Smooth muscle cell (in vitro differentiated cells): ENCODE results near the gene NEB. TPM values are rescaled to one million over a fixed set of nuclear protein-coding genes. Genes with fewer than 3 reads are reported as not detected.

ENCODE experiments used
- DNase-seq: peaks from one replicate; lab custom pipeline; 2025; ENCODE audit not compliant: unreplicated experiment; lab: John Stamatoyannopoulos, UW
- H2AFZ ChIP-seq: fragments of 200-600 bp; sonication (generic); 2 replicates; pipeline ENCODE4 v1.6.0; 2016; ENCODE audit warnings: antibody characterized with exemption, low read depth, mild to moderate bottlenecking
- H3F3A ChIP-seq: fragments of 200-600 bp; sonication (generic); 2 replicates; pipeline ENCODE4 v1.6.0; 2017; ENCODE audit warnings: antibody characterized with exemption, low read depth
- H3K27ac ChIP-seq: fragments of 200-600 bp; sonication (generic); 2 replicates; pipeline ENCODE4 v1.5.1; 2016; ENCODE audit warnings: low read depth, mild to moderate bottlenecking
- H3K27me3 ChIP-seq: fragments of 200-600 bp; sonication (generic); 2 replicates; pipeline ENCODE4 v1.6.1; 2016; ENCODE audit warnings: low read depth, mild to moderate bottlenecking
- H3K36me3 ChIP-seq: fragments of 200-600 bp; sonication (generic); 2 replicates; pipeline ENCODE4 v1.5.1; 2016; ENCODE audit warnings: low read depth
- H3K4me1 ChIP-seq: fragments of 200-600 bp; sonication (generic); 2 replicates; pipeline ENCODE4 v1.5.1; 2016; ENCODE audit warnings: low read depth
- H3K4me2 ChIP-seq: fragments of 200-600 bp; sonication (generic); 2 replicates; pipeline ENCODE4 v1.6.0; 2016; ENCODE audit warnings: mild to moderate bottlenecking
- H3K4me3 ChIP-seq: fragments of 200-600 bp; sonication (generic); 2 replicates; pipeline ENCODE4 v1.5.1; 2016; ENCODE audit warnings: mild to moderate bottlenecking
- H3K79me2 ChIP-seq: fragments of 200-600 bp; sonication (generic); 2 replicates; pipeline ENCODE4 v1.6.0; 2016; ENCODE audit warnings: low read depth, mild to moderate bottlenecking
- H3K9ac ChIP-seq: fragments of 200-600 bp; sonication (generic); 2 replicates; pipeline ENCODE4 v1.6.0; 2016; ENCODE audit warnings: low read depth
- H3K9me3 ChIP-seq: fragments of 200-600 bp; sonication (generic); replicated peaks from 2 replicates; pipeline ENCODE4 v1.5.1; 2016; ENCODE audit warnings: low read depth
- H4K20me1 ChIP-seq: fragments of 200-600 bp; sonication (generic); 2 replicates; pipeline ENCODE4 v1.6.0; 2016; ENCODE audit warnings: low read depth
- WGBS: methylation state at CpG from one replicate; pipeline ENCODE4 v1.1.7; 2016; ENCODE audit warnings: low lambda C conversion rate; 5-methylcytosine and 5-hydroxymethylcytosine counted together
- polyA plus RNA-seq: library from polyadenylated mRNA; unstranded; fragments of >200 nt; fragmentation: Nextera tagmentation; extraction: Ambion mirVana; gene quantifications from 2 replicates; pipeline ENCODE4 v1.2.1, GENCODE V29; 2016
- total RNA-seq: library from RNA; depleted of rRNA; stranded (reverse); fragments of >200 nt; gene quantifications from 2 replicates; pipeline ENCODE4 v1.2.3, GENCODE V29; 2014
- TF ChIP-seq, protein P1 (sequence below): fragments of 200-600 bp; sonication (generic); IDR thresholded peaks from 2 replicates; pipeline ENCODE4 v1.5.1; 2017; ENCODE audit warnings: borderline replicate concordance, mild to moderate bottlenecking, antibody characterized with exemption; ENCODE audit not compliant: insufficient read depth, poor library complexity, severe bottlenecking

Gene NEB
- total and polyA plus RNA-seq, 2 experiments from 2014 or later: 0.18 to 1.3 TPM

DNA sequence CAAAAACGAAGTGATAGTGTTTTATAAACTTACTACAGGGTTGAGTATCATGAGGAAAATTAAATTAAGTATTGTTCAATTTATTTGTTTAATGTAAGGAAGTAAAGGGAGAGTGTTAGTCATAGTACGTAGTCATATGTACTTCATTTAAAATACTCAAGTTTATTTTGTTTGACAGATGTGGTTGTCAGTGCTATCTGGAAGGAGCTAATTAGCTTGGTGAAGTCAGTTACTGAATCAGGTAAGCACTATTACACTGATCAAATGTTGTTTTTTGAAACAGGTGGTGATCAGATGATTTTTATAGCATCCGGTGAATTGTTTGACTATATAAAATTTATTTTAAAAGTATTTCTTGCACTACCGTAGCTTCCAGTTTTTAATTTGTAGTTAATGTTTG lies 295.8 kb downstream of the NEB start:
- no peak for DNase-seq
- TF ChIP-seq, protein P1, sequence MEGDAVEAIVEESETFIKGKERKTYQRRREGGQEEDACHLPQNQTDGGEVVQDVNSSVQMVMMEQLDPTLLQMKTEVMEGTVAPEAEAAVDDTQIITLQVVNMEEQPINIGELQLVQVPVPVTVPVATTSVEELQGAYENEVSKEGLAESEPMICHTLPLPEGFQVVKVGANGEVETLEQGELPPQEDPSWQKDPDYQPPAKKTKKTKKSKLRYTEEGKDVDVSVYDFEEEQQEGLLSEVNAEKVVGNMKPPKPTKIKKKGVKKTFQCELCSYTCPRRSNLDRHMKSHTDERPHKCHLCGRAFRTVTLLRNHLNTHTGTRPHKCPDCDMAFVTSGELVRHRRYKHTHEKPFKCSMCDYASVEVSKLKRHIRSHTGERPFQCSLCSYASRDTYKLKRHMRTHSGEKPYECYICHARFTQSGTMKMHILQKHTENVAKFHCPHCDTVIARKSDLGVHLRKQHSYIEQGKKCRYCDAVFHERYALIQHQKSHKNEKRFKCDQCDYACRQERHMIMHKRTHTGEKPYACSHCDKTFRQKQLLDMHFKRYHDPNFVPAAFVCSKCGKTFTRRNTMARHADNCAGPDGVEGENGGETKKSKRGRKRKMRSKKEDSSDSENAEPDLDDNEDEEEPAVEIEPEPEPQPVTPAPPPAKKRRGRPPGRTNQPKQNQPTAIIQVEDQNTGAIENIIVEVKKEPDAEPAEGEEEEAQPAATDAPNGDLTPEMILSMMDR: no peak
- Histone ChIP-seq H3K4me3 (no peak overlapping the region), H3K4me1 (no peaks in the 10 kb centered on the region), H3K36me3 (peaks cover 21% of the 10 kb centered on the region), H3K9ac (no peak overlapping the region), H3K27me3 (no peaks in the 10 kb centered on the region), H2AFZ (no peak overlapping the region), H4K20me1 (no peaks in the 10 kb centered on the region), H3K9me3 (no peaks in the 10 kb centered on the region), H3K4me2 (no peak overlapping the region), H3F3A (no peaks in the 10 kb centered on the region), H3K79me2 (no peaks in the 10 kb centered on the region), H3K27ac (no peak overlapping the region)
- WGBS: 97% methylated on average over 4 of the region's 4 CpGs

DNA sequence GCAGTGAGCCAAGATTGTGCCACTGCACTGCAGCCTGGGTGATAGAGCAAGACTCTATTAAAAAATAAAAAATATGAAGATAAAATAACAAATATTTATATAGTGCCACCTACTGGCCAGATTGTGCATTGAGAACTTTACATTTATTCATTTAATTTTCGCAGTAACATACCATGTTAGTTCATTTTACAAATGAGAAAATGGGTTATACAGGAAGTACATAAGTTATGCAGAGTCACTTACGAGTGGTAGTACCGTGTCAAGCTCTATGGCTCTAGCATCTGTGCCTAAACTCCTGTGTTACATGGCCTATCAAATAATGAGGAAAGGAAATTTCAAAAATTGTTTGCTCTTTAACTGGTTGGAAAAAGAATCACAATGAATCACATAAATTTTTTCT lies 296.6 kb downstream of the NEB start:
- TF ChIP-seq, protein P1: peak; percentile 77
- no peaks in the 10 kb centered on the region for H3F3A ChIP-seq
- H4K20me1 ChIP-seq: no peaks in the 10 kb centered on the region
- no peak overlapping the region for H3K4me3 ChIP-seq
- no peak overlapping the region for H2AFZ ChIP-seq
- H3K27ac ChIP-seq: no peak overlapping the region
- WGBS: 92% methylated on average over 3 of the region's 3 CpGs
- no peaks in the 10 kb centered on the region for H3K27me3 ChIP-seq
- H3K9ac ChIP-seq: no peak overlapping the region
- no peaks in the 10 kb centered on the region for H3K79me2 ChIP-seq
- no peak overlapping the region for H3K4me2 ChIP-seq
- no peak for DNase-seq
- peaks cover 15% of the 10 kb centered on the region for H3K36me3 ChIP-seq
- H3K4me1 ChIP-seq: no peaks in the 10 kb centered on the region
- H3K9me3 ChIP-seq: no peaks in the 10 kb centered on the region

Other genes starting within 250 kb of the NEB start
- gene ARL5A, start 93.9 kb upstream of the NEB start, total RNA-seq: 81.2 and 101 TPM in 2 replicates
- gene ARL5A, start 93.9 kb upstream of the NEB start, polyA plus RNA-seq: 21.1 and 24.2 TPM in 2 replicates